Measurements from ENCODE around the gene CRACDL.

CRACDL gene, protein sequence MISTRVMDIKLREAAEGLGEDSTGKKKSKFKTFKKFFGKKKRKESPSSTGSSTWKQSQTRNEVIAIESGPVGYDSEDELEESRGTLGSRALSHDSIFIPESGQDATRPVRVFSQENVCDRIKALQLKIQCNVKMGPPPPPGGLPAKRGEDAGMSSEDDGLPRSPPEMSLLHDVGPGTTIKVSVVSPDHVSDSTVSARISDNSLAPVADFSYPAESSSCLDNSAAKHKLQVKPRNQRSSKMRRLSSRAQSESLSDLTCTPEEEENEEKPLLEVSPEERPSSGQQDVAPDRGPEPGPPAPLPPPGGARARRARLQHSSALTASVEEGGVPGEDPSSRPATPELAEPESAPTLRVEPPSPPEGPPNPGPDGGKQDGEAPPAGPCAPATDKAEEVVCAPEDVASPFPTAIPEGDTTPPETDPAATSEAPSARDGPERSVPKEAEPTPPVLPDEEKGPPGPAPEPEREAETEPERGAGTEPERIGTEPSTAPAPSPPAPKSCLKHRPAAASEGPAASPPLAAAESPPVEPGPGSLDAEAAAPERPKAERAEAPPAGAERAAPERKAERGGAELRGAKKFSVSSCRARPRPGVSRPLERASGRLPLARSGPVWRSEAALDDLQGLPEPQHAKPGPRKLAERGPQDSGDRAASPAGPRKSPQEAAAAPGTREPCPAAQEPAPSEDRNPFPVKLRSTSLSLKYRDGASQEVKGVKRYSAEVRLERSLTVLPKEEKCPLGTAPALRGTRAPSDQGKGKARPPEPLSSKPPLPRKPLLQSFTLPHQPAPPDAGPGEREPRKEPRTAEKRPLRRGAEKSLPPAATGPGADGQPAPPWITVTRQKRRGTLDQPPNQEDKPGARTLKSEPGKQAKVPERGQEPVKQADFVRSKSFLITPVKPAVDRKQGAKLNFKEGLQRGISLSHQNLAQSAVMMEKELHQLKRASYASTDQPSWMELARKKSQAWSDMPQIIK

GRCh38 chr2:98935777-98936352, at the start of gene CRACDL:
Gene CRACDL (minus strand): TSS chr2:98936225. CDS start chr2:98846800, 89,425 bp downstream.
- DNase-seq, result no peak

DNA sequence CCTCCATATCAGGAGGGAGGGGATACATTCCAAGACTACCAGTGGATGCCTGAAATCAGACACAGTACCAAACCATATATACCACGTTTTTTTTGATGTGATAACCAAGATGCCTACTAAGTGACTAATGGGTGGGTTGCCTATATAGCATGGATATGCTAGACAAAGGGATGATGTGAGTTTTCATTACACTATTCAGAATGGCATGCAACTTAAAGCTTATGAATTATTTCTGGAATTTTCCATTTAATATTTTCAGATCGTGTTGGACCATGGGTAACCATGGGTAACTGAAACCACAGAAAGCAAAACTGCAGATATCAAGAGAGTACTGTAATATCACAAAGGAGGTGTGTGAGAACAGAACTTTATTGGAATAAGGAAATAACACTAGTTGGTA, 39.6 kb upstream of the CRACDL start:
- no peak for DNase-seq

DNA sequence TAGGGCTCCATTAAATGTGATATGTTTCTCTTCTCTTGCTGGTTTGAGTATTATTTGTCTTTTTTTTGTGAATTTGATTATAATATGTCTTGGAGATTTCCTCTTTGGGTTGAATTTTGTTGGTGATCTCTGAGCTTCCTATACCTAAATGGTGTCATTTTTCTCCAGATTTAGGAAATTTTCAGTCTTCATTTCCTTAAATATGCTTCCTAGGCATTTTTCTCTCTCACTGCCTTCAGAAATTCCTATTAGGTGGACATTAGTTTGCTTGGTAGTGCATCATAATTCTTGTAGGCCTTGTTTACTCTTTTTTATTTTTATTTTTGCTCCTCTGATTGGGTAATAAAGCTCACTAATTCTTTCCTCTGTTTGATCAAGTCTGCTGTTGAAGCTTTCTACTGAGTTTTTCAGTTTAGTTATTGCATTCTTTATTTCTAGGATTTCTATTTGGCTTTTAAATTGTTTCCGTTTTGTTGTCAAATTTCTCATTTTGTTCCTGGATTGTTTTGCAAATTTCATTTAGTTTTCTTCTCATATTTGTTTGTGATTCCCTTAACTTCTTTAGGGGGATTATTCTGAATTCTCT, 36.6 kb upstream of the CRACDL start:
- DNase-seq, result no peak

DNA sequence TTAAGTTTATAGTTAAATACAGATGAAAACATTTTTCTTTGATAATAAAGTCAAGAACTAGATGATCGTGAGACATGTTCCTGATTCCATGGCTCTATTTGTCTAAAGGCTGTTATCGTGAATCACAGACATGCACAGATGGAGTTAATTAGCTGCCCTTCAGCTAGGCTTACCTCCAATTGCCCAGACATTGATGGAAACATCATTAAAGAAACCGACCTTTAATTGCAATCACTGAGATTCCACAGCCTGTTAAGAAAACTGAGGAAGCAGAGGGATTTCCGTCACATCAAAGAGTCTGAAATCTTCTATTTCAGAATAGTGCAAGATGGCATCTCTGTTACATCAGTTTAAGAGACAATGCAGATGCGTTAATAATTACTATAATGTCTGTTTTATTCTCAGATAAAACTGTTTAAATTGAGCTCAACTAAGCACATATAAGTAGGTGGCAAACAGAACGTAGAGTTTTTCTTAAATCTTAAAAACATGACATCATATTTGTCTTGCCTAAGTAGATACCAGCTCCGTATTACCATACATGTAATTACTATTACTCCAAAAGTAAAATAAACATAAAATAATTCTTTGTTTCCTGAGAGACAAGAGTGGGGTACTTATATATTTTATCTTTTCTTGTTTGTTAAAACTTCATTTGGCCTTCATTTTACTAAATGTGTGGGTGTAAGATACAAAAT, 23.9 kb upstream of the CRACDL start:
- DNase-seq, result no peak

- DNase-seq, result no peak
These were observed 16.9 kb upstream of the CRACDL start for GRCh38 chr2:98952966-98953365.

DNA sequence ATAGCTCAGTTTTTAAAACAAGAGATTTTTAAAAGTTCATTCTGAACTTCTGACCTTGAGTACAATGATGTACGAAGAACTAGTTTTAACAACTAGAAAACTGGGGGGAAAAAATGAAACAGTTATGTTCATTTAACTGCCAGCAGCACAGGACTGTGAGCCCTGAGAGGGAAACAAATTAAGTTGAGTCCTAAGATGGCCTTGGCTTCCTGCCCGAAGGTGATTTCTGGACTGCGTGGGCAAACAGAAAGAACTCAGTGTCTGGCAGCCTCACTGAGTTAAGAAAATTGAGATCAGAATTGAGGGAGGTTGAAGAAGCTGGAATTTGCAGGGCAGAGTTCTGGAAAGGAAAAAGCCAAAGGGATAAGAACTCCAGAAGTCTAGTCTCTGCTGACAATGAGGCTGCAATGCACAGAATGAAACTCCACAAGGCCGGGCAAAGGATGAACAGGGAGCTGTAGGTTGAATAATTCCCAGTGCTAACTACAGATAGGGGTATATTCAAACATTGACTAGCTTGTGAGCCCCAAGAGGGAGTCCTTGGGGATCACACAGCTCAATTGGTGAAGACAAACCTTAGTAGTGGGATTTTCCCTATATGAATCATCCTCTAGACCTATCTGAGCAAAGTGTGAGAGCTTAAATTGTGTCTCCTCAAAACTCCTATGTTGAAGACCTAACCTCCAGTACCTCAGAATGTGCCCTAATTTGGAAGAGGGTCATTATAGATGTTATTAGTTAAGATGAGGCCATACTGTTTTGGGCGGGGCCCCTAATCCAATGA, 13.1 kb upstream of the CRACDL start:
- no peak for DNase-seq

DNA sequence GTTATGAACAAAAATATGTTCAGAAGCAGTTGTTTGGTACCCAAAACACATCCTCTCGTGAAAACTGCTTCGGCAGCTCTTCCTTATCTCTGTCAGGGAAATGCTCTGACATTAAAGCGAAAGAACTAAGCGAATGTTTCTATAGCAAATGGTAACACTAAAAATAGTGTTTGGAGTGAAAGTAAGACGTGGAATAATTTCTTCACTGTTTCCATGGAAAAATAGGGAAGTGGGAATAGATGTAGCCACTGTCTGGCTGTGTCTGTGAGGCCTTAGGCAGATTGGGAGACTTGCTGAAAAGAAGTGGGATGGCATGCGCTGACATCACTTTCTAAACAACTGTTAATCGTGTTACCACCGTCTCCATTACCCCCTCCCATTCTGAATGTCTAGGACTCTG, 11.5 kb upstream of the CRACDL start:
- no peak for DNase-seq

DNA sequence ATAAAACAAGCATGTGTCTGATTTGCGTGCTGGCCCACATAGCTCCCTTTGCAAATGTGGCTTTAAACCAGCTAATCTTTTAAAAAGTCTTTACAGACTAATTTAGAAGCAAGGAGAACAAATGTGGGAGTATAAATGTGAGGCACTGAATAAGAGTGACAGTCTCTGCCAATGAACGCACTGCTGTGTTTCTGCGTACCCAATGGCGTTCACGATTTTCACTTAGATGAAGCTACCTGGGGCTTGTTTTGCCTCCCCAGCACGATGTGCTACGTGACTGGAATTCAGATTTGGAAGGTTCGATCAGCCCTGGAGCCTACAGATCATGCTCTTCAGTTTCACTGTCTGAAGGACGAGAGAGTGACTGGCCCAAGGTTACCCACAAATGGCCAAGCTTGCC, 10.8 kb upstream of the CRACDL start:
- no peak for DNase-seq

DNA sequence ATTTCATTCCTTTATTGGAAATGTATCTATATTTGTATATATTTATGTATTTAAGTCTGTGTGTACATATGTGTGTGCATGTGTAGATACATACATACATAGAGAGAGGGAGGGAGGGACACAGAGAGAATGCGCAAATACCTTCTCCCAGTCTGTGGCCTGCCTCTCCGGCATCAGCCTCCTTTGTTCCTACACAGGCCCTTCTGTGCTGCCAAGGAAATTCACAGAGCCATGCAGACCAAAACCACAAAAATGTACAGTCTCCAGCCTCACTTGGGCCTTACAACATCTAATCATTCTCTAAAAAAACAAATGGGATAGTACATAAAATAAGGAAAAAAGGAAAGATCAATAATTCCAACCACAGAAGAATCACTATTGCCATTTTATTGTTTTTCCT, 8.8 kb upstream of the CRACDL start:
- no peak for DNase-seq

DNA sequence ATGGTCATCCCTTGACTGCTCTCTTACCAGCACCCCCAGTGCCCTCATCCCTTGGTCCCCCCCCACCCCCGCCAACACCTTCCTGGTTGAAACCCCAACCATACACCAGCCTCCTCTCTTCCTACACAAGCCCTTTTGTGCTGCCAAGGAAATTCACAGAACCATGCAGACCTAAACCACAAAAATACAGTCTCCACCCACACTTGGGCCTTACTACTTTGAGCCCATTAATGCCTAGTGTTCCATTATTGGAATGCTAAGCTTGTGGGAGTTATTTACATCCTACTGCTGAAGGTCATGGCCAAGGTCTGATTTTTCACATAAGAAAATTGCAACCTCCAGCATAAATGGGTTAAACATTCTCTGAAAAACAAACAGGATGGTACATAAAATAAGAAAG, 4.1 kb upstream of the CRACDL start:
- DNase-seq, result no peak

DNA sequence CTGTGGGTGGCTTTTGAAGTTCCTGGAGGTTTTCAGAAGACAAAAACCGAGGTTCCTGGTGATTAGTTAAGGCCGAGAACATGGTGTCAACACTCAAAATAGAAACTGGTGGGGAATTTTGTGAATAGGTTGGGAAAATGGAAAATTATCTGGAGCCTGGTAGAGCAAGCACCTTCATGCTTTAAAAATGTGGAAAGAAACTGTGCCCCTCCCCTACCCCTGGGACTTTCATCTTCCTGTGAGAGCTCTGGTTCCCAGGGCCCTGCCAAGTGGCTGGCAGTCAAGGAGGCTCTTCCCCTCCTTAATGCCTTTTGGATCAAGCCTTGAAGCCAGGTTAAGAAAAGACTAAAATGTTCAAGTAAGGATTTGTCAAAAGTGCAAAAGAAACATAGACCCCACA, 1.9 kb upstream of the CRACDL start:
- no peak for DNase-seq

DNA sequence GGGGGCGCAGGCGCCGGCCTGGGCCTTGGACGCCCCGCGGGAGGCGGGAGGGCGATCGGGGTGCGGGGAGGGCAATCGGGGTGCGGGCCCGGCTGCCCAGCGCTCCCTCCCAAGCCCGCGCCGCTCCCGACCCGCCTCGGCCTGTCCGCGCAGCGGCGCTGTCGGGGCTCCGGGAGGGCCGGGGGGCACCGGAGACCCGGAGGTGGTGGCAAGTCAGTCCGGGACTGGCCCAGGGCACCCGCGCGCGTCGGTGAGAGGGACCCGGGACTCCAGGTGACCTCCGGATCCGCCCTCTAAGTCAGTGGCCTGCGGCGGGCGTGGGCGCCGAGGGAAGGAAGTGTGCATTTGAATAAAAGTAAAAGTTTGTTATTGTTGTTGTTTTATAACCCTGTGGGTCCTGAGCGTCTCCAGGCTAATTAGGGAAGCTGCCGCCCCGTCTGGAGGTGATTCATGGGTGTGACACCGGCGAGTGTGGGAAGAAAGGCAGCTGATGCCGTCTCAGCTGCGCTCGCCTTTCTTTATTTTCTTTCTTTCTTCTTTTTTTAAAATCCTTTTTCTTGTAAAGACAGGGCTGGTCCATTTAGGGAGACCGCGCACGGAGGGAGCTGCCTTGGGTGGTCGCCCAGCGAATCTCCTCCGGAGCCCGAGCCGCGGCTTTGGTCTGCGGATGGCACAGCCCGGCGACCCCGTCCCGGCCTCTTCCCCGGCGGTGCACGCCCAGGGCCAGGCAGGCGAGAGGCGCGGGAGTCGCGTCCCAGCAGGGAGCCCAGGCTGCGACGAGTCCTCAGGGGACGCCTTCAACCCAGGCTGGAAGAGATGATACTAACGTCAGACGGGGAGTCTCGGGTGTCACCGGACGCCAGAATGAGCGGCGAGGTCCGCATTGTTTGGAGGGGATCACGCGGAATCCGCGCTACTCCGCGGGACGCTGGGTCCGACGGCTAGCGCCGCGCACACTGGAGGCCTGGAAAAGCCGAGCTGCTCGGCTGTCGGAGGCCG, 627 bp upstream of the CRACDL start:
- DNase-seq, result no peak

- DNase-seq, result no peak
These were observed 784 bp downstream of the CRACDL start for GRCh38 chr2:98935111-98935770.

- DNase-seq, result no peak
These were observed 3.2 kb downstream of the CRACDL start for GRCh38 chr2:98932778-98933343.

GRCh38 chr2:98932164-98932563, 3.9 kb downstream of the CRACDL start:
- no peak for DNase-seq

DNA sequence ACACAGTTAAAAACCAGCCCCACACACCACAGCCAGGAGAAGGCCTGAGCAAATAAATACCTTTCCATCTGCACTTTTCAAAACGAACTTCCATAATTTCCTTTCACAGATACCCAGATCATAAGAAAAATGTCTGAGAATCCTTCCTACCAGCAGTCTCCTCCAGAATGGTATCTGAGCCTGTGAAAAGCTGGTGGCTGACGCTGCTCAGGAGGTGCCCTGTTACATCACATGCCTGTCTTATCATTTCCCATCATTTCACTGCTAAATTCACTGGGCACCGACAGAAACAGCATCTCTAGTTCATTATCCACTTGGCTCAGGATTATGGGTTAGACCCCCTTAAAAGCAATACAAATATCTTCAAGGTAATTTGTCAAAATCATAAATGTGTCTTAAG, 4.4 kb downstream of the CRACDL start:
- DNase-seq, result no peak

DNA sequence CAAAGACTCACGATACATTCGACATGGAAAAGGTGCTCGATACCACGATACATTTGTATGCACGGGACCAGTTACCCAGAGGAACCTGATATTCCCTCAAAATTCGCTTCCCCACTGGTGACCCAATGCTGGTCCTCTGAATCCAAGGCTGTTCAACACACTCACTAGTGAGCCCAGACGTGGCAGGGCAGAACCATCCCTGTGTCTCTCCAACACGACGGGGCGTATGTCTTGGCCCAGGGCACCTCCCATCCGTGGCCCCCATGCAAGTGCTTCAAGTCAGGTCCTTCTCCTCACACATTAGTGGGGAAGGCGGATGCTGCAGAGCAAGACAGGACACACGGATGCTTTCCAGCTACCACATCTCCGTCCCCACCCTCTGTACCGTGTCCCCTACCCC, 6.1 kb downstream of the CRACDL start:
- DNase-seq, result no peak

- DNase-seq, result no peak
These were observed 7.8 kb downstream of the CRACDL start for GRCh38 chr2:98928242-98928641.

DNA sequence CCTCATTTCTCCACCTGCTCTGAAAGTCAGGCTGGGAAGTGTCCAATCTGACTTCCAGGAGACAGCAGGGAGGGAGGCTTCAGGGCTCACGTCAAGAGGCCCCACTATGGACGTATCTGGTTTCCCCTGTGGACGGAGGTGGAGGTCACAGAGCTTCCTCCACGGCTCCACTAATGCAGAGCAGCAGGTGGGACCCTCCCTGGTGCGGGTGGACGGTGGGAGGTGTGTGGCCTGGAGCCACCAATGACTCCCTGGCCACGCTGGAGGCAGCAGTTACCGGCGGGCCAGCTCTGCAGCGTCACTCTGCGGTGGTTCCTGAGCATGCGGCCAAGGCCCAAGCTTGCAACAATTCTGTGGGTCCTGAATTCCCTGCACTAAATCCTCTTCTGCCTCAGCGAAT, 9.0 kb downstream of the CRACDL start:
- DNase-seq, result no peak

DNA sequence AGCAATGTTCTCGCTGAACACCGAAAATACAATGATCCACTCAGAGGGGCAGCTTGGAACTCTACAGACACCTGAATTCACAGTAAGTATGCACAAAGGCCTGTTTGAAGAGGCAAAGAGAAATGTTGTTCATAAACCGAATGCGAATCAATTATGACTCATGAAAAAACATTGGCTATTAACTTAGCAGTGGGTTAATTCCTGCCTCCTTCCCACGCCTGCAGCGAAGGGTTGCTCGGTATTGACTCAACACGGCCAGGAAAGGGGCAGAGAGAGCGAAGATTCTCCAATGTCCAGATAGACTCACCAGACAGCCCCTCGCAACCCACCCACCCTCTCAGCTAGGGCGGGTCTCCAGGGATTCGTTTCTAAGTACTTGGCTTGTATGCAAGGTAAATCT, 9.4 kb downstream of the CRACDL start:
- DNase-seq, result no peak
